ENCODE measurements around the gene CXXC5. TPM values are rescaled to one million over a fixed set of nuclear protein-coding genes. Genes with fewer than 3 reads are reported as not detected.
"Not testable (repeated sequence)": the region's sequence is repeated elsewhere in the genome, so short reads cannot be mapped to it uniquely, and the experiment has no call there.

CXXC5 gene
- 24.9 and 31.1 TPM in 2 replicates for polyA plus RNA-seq (2014; cell fraction: cytosol; rRNA removed)
- polyA plus RNA-seq (2014; cell fraction: nucleus; rRNA removed), result 15.4 and 23.8 TPM in 2 replicates

DNA sequence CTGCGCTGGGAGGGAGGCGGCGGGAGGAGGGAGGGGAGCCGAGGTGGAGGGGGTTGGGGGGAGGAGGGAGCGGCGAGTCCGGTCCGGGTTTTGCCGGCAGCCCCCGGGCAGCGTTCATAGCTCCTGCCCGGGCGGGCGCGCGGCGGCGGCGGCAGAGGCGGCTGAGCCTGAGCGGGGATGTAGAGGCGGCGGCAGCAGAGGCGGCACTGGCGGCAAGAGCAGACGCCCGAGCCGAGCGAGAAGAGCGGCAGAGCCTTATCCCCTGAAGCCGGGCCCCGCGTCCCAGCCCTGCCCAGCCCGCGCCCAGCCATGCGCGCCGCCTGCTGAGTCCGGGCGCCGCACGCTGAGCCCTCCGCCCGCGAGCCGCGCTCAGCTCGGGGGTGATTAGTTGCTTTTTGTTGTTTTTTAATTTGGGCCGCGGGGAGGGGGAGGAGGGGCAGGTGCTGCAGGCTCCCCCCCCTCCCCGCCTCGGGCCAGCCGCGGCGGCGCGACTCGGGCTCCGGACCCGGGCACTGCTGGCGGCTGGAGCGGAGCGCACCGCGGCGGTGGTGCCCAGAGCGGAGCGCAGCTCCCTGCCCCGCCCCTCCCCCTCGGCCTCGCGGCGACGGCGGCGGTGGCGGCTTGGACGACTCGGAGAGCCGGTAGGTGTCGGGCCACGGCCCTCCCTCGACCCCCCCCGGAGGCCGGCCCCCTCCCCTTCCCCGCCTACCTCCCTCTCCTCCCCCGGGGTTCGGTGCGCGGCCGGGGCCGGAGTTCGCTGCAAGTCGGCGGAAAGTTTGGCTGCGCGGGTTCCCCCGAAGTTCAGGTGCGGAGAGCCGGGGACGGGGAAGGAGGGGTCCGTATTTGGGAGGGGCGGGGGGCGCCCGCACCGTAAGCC, at the start of gene CXXC5:
TSS of gene CXXC5 (plus strand) at position 145 of the 877 bp plus-strand sequence. CDS start 32,175 bp downstream, outside the sequence.
- peak; percentile 82 for DNase-seq (ENCODE audit: low spot score)

GRCh38 chr5:139598601-139598965, 49.6 kb upstream of the CXXC5 start:
- not testable (repeated sequence) for DNase-seq (ENCODE audit: low spot score)

DNA sequence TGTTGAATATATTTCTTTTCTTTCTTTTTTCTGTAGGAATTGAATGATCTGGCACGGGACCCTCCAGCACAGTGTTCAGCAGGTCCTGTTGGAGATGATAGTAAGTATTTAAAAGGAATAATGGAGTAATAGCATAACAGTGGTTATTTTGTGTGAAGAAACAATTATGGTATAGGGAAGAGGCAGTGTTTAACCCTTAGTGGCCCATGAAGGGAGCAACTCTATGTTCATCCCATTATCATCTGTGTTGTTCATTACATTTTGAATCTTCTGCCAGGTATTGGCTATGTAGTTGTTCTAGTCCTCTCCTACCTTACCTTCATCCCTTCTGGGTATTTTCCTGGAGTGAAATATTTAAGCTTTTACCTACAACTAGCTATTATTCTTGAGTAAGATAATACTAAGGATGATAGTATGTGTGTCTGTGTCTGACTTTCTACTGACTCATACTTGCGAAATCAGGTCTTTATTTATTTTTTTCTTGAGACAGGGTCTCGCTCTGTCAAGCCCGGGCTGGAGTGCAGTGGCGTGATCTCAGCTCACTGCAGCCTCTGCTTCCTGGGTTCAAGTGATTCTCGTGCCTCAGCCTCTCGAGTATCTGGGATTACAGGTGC, 47.7 kb upstream of the CXXC5 start:
- DNase-seq (ENCODE audit: low spot score), result no peak

- no peak for DNase-seq (ENCODE audit: low spot score)
Observed at GRCh38 chr5:139601429-139601828, 46.7 kb upstream of the CXXC5 start.

DNA sequence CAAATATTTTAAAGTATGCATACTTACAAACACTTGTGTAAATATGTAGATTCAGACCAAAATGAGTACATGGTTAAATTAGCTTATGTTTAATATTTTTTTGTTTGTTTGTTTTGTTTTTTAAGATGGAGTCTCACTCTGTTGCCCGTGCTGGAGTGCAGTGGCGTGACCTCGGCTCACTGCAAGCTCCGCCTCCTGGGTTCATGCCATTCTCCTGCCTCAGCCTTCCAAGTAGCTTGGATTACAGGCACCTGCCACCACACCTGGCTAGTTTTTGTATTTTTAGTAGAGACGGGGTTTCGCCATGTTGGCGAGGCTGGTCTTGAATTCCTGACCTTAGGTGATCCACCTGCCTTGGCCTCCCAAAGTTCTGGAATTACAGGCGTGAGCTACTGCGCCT, 46.2 kb upstream of the CXXC5 start:
- DNase-seq (ENCODE audit: low spot score), result not testable (repeated sequence)

GRCh38 chr5:139605887-139606286, 42.3 kb upstream of the CXXC5 start:
- no peak for DNase-seq (ENCODE audit: low spot score)

DNA sequence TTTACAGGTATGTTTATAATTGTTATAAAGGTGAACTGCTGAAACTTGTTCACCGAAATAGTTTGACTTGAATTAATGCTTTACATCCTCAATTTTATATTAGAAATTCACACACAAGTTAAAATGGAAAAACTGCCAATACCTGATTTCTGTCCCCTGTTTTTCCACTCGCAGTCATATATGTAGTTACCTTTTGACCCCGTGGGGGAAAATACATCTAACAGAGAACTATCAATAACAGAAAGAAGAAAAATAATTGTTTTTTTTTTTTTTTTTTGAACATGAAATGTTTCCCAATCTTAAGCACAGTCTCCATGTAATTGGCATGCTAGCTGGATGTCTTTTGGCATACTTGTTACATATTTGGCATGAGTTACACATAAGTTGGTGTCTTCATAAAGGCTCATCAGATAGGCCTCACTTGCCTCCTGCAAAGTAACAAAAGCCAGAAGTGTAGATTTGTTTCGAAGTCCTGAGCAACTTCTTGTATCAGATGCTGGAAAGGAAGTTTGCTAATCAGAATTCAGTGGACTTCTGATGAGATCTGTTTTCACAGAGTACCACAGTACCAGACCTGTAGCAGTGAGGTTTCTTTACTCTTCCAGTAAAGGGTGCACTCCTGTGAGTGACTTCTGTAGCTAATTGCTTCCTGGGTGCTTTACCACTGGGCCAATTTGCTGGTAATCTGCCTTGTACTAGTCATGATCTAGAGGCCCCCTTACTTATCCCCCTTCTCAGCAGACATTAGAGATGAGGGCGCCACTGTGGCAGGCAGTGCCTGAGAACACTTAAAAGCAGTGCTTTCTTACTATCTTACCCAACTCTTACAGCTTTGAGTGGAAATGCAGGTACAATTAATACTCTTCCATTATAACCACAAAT, 36.2 kb upstream of the CXXC5 start:
- no peak for DNase-seq (ENCODE audit: low spot score)

GRCh38 chr5:139619861-139620260, 28.3 kb upstream of the CXXC5 start:
- no peak for DNase-seq (ENCODE audit: low spot score)

DNA sequence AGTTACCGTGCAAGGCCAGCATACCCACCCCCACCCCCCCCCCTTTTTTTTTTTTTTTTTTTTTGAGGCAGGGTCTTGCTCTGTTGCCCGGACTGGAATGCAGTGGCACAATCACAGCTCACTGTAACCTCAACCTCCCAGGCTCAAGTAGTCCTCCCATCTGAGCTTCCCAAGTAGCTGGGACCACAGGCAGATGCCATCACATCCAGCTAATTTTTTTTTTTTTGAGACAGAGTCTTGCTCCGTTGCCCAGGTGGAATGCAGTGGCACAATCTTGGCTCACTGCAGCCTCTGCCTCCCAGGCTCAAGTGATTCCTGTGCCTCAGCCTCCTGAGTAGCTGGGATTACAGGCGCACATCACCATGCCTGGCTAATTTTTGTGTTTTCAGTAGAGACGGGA, 22.8 kb upstream of the CXXC5 start:
- not testable (repeated sequence) for DNase-seq (ENCODE audit: low spot score)

DNA sequence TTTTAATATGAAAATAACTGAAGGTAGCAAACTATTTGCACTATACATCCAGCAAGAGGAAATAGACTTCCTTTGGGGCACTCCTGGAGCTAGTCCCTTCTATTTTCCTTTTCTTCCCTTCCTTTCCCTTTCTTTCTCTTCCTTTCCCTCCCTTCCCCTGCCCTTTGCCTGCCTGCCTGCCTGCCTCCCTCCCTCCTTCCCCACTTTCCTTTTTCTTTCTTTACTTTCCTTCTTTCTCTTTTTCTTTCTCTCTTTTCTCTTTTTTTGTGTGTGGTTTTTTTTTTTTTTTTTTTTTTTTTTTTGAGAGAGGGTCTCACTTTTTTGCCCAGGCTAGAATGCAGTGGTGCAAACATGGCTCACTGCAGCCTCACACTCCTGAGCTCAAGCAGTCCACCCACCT, 17.3 kb upstream of the CXXC5 start:
- no peak for DNase-seq (ENCODE audit: low spot score)

DNA sequence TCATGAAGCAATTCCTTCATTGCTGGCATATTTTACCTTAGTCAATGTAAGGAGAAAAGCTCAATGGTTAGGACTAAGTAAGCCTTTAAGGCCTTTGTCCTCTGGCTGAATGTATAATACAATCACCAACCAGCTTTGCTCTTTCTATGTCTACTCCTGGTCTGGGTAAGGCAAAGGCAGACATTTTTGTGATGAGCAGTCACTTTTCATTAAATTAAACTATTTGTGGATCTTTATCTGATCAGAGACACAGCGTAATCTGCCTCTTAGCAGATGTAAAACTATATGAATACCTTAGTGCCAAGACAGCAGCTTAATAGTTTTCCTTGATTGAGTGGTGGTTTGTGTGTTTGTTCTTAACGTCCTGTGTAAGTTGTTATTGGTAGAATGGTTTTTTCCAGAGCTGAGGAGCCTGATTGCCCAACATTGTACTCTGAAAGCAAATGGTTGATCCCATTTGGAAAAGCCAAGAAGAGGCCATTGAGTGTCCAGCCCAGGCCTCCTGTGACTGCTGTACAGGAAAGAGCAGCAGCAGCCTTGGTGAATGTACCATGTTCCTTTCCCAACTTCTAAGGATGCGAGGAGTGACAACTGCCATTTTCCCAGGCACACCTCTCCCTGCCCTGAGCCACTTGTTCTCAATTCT, 16.5 kb upstream of the CXXC5 start:
- peak; percentile 60 for DNase-seq (ENCODE audit: low spot score)

DNA sequence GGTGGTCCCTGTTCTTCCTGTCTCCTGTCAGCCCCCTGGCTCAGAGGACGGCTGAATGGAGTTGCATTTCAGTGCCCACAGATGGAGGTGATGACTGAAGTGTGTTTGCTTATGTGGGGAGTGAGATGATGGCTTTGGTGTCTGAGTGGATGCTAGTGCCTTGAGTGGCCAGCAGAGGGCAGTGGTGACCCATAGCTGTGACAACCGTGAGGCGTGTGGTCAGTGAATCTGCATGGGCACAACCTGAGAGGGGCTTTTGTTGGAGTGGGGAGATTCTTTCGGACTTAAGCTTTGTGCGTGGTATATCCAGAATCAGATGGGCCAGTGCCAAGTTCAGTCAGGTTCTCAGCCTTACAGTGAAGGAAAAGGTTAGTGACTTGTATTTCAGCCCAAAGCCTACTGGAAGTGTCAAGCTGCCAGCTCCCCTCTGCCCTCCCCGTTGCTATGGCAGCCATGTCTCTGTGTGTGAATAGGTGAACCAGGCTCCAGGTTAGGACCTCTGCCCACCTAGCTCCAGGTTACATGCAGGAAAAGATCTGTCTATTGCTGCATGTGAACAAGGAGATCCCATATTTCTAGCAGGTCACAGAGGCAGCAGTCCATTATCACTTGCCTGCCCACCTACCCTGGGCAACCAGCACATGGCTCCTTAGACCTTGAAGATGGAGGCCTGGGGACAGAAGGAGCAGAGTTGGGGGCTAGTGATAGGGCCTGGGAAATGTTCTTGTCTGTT, 14.7 kb upstream of the CXXC5 start:
- DNase-seq (ENCODE audit: low spot score), result peak; percentile 80

DNA sequence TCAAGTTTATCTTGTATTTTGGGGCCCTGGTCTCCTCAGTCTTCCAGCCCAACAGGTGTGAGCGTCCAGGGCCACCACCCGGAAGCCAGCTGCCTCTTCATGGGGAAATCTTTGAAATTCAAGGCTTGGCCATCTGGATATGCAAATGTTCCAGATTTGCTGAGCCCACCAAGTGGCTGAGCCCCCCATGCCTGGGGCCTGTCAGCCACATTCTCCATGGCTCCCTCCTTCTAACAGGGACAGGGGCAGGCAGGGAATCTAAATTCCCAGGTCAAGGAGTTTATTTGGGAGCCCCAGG, 14.2 kb upstream of the CXXC5 start:
- no peak for DNase-seq (ENCODE audit: low spot score)

GRCh38 chr5:139634541-139634940, 13.6 kb upstream of the CXXC5 start:
- DNase-seq (ENCODE audit: low spot score), result no peak

GRCh38 chr5:139635191-139635590, 13.0 kb upstream of the CXXC5 start:
- no peak for DNase-seq (ENCODE audit: low spot score)

- DNase-seq (ENCODE audit: low spot score), result peak; percentile 62
Observed at GRCh38 chr5:139635606-139636206, 12.4 kb upstream of the CXXC5 start.

DNA sequence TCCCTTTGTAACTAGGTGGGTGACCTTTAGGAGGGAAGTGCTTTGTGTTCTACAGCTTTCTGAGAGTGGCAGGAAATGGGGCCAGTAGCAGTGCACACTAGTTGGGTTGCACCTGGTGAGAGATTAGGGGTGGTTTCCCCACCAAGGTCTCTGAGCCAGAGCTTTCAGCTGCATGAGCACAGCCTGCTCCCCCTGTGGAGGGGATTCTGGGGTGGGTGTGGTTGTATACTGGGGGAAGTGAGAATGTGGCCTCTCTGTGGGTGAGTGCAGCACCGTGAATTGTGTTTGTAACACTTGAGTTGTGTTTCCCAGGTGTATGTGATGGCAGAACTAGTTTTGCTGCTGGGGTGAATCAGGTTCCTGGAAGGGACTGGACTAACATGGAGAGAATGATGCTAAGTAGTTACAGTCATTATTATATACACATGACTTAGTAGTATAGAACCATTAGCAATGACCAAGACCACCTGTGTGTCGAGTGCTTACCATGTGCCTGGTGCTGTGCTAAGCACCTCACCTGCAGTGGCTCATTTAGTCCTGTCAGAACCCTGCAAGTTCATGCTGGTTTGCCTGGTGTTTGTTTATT, 11.8 kb upstream of the CXXC5 start:
- no peak for DNase-seq (ENCODE audit: low spot score)

DNA sequence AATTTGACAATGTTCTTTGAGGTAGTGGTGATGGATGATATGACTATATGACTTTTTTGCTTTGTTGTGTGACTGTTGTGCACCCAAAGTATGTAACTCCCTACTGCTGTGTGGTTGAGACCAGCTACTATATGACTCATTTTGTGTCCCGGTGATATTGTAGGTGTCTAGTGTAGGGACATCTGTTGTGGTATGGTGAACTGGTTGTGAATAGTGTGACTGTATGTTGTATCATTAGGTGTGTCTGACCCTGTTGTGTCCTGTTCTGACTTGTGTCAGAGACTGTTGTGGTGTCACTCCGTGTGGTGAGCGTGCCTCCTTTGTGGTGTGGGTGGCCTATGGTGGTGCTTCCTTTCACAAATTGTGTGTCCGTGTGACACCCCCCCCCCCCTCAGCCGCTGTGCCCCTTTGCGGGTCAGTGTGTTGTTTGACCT, 11.2 kb upstream of the CXXC5 start:
- DNase-seq (ENCODE audit: low spot score), result no peak

DNA sequence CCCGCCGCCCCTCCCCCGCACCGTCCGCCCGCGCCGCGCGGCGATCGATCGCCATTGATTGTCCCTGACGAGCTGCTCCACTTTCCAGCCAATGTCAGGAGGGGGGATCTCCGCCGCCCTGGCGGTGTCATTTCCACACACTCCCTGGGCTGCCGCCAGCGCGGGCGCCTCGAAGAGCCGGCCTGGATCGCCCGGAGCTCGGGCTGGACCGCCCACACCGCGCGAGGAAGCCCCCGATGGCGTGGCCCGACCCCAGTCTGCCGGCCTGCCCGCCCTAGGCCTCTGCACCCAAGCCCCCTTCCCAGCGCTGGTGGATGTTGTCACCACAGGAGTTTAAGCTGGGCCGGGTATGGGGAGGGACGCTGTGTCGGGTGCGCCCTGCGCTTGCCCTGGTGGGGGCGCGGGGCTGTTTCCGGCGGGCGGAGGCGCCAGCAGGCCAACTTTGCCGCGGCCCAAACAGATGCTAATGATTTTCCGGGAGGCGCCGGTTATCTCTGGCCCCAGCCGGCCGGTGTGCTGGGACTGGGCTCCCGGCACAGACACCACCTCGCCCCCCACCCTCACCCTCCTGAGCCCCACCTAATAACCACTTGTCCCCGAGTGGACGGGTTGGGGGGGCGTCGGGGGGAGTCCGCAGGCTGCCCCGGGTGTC, 10.6 kb upstream of the CXXC5 start:
- DNase-seq (ENCODE audit: low spot score), result peak; percentile 82

All from SK-N-DZ (cell line).